ENCODE measurements around the gene FOXI1.

FOXI1 gene

GRCh38 chr5:170105642-170106611 is at the start of gene FOXI1:
FOXI1 (plus strand) TSS chr5:170105897; CDS start chr5:170105958, 61 bp downstream.
- H3K4me3 ChIP-seq (ENCODE audit: low read depth, low read length), result no peak within 1 kb of the TSS
- DNase-seq (ENCODE audit: low read depth), result no peak
- TF ChIP-seq, protein P1, sequence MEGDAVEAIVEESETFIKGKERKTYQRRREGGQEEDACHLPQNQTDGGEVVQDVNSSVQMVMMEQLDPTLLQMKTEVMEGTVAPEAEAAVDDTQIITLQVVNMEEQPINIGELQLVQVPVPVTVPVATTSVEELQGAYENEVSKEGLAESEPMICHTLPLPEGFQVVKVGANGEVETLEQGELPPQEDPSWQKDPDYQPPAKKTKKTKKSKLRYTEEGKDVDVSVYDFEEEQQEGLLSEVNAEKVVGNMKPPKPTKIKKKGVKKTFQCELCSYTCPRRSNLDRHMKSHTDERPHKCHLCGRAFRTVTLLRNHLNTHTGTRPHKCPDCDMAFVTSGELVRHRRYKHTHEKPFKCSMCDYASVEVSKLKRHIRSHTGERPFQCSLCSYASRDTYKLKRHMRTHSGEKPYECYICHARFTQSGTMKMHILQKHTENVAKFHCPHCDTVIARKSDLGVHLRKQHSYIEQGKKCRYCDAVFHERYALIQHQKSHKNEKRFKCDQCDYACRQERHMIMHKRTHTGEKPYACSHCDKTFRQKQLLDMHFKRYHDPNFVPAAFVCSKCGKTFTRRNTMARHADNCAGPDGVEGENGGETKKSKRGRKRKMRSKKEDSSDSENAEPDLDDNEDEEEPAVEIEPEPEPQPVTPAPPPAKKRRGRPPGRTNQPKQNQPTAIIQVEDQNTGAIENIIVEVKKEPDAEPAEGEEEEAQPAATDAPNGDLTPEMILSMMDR (IDR thresholded peaks at IDR 0.05; ENCODE audit: low read depth, low read length, missing control alignments), result no peak

DNA sequence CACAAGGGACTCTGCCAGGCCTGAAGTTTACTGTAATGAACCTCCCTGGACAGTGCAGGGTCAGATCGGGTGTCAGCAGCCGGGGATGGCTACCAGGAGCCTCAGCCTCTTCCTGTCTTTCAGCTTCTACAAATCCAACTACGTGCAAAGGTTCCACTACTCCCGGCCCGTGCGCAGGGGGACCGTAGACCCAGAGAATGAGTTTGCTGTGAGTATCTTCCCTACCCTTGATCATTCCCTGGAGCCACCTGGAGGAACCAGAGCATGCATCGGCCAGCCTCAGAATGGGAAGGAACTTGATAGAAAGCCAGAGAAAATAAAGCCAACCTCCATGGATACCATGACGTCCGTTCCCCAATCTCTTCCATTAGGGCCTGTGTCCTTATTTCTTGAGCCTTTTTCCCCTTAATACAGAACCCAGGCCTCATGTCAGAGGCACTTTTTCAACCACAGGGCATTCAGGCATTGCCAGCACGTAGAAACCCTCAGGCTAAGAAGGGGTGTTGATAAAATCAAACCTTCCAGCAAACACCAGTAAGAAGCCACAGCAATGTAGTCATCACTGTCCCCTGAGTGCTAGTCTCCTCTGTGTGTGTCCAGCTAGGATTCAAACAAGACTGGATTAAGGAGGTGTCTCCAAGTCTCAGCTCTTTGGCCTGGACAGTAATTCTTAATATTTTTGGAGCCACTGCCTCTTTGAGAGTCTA is 49.0 kb upstream of the FOXI1 start:
- TF ChIP-seq, protein P1 (IDR thresholded peaks at IDR 0.05; ENCODE audit: low read depth, low read length, missing control alignments), result no peak
- no peak overlapping the region for H3K4me3 ChIP-seq (ENCODE audit: low read depth, low read length)
- DNase-seq (ENCODE audit: low read depth), result no peak

DNA sequence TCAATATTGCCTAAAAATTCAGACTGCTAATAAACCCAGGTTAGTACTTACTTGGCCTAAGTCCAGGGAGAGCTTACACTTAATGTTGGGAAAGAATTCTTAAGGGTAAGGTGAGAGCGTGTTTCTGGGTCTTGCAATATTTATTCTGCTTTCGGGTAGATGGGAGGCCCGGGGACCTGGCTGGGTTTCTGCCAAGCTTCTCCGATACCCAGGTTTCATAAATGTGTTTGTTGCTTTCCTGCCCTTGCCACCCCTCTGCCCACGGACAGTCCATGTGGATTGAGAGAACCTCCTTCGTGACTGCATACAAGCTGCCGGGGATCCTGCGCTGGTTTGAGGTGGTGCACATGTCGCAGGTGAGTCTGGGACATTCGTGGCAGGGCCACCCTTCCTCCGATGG is 48.4 kb upstream of the FOXI1 start:
- DNase-seq (ENCODE audit: low read depth), result no peak
- TF ChIP-seq, protein P1 (IDR thresholded peaks at IDR 0.05; ENCODE audit: low read depth, low read length, missing control alignments), result no peak
- no peak overlapping the region for H3K4me3 ChIP-seq (ENCODE audit: low read depth, low read length)

GRCh38 chr5:170059221-170059620 is 46.5 kb upstream of the FOXI1 start:
- TF ChIP-seq, protein P1 (IDR thresholded peaks at IDR 0.05; ENCODE audit: low read depth, low read length, missing control alignments), result no peak
- no peak for DNase-seq (ENCODE audit: low read depth)
- H3K4me3 ChIP-seq (ENCODE audit: low read depth, low read length), result no peak overlapping the region

GRCh38 chr5:170067152-170067551 is 38.5 kb upstream of the FOXI1 start:
- TF ChIP-seq, protein P1 (IDR thresholded peaks at IDR 0.05; ENCODE audit: low read depth, low read length, missing control alignments), result no peak
- no peak for DNase-seq (ENCODE audit: low read depth)
- no peak overlapping the region for H3K4me3 ChIP-seq (ENCODE audit: low read depth, low read length)

- no peak overlapping the region for H3K4me3 ChIP-seq (ENCODE audit: low read depth, low read length)
- DNase-seq (ENCODE audit: low read depth), result no peak
- TF ChIP-seq, protein P1 (IDR thresholded peaks at IDR 0.05; ENCODE audit: low read depth, low read length, missing control alignments), result no peak
These were observed 38.0 kb upstream of the FOXI1 start for GRCh38 chr5:170067574-170068170.

Data from GM12864 (cell line).